CD4-positive, alpha-beta memory T cell (primary cell): ENCODE measurements around the gene VMAC. TPM values are rescaled to one million over a fixed set of nuclear protein-coding genes. Genes with fewer than 3 reads are reported as not detected.
"Not testable (repeated sequence)": the region's sequence is repeated elsewhere in the genome, so short reads cannot be mapped to it uniquely, and the experiment has no call there.

Experiments
- CTCF ChIA-PET: fragments of 350-600 bp; sonication (Branson Sonifier 250); formaldehyde crosslinking; loops from one replicate; lab custom pipeline; 2021; ENCODE audit warnings: inconsistent platforms; ENCODE audit not compliant: partially characterized antibody; lab: Charles Lee
- POLR2A ChIA-PET: fragments of 350-600 bp; sonication (Branson Sonifier 250); formaldehyde crosslinking; loops from one replicate; lab custom pipeline; 2021; ENCODE audit not compliant: partially characterized antibody; lab: Charles Lee
- DNase-seq, 5 donors: peaks; one replicate each; pipeline versions ENCODE4 v3.0.0 to v3.0.0-alpha.2; 2020 to 2022; ENCODE audit warnings: mixed read lengths in 1 of 5
- H3K27ac ChIP-seq: one replicate; pipeline ENCODE4 v1.7.0; 2013; ENCODE audit warnings: low read depth, low read length
- H3K27me3 ChIP-seq: 2 replicates; pipeline ENCODE4 v1.7.0; 2013; ENCODE audit warnings: mild to moderate bottlenecking, low read length, moderate library complexity; ENCODE audit not compliant: insufficient read depth
- H3K36me3 ChIP-seq: 2 replicates; pipeline ENCODE4 v1.7.0; 2013; ENCODE audit warnings: mild to moderate bottlenecking, low read length, moderate library complexity; ENCODE audit not compliant: insufficient read depth
- H3K4me1 ChIP-seq: 2 replicates; pipeline ENCODE4 v1.7.0; 2013; ENCODE audit warnings: mild to moderate bottlenecking, low read length, moderate library complexity; ENCODE audit not compliant: insufficient read depth
- H3K4me3 ChIP-seq, 2 donors: one replicate each; pipeline ENCODE4 v1.7.0; 2013; ENCODE audit warnings: low read length in 2 of 2, mild to moderate bottlenecking in 1 of 2
- H3K9me3 ChIP-seq, 2 donors: one replicate each; pipeline ENCODE4 v1.7.0; 2013; ENCODE audit warnings: low read length in 2 of 2, control low read depth in 1 of 2; ENCODE audit not compliant: control insufficient read depth in 1 of 2
- H3K27ac Mint-ChIP-seq, 7 donors: one replicate each; pipeline ENCODE4 v1.8.0; 2020 to 2021; ENCODE audit warnings: mixed read lengths in 7 of 7, mild to moderate bottlenecking in 6 of 7, inconsistent platforms in 3 of 7, moderate library complexity in 3 of 7
- H3K27me3 Mint-ChIP-seq, 2 donors: one replicate each; pipeline ENCODE4 v1.8.0; 2020 to 2021; ENCODE audit warnings: mixed read lengths in 2 of 2
- H3K36me3 Mint-ChIP-seq, 2 donors: one replicate each; pipeline ENCODE4 v1.8.0; 2020 to 2021; ENCODE audit warnings: mixed read lengths in 2 of 2, inconsistent platforms in 1 of 2, mild to moderate bottlenecking in 1 of 2
- H3K4me1 Mint-ChIP-seq, 4 donors: one replicate each; pipeline ENCODE4 v1.8.0; 2020 to 2021; ENCODE audit warnings: mixed read lengths in 4 of 4, mild to moderate bottlenecking in 1 of 4
- H3K4me3 Mint-ChIP-seq, 8 donors: one replicate each; pipeline ENCODE4 v1.8.0; 2020 to 2021; ENCODE audit warnings: mixed read lengths in 8 of 8, mild to moderate bottlenecking in 7 of 8, moderate library complexity in 6 of 8, inconsistent platforms in 3 of 8
- H3K9me3 Mint-ChIP-seq, 8 donors: one replicate each; pipeline ENCODE4 v1.8.0; 2020 to 2021; ENCODE audit warnings: mixed read lengths in 8 of 8, mild to moderate bottlenecking in 5 of 8, inconsistent platforms in 3 of 8, moderate library complexity in 1 of 8
- intact Hi-C: fragments of 100-400 bp; cut with micrococcal nuclease; formaldehyde crosslinking; loops from one replicate; pipeline ENCODE4 v1.15.1; 2023
- polyA plus RNA-seq, 2 donors: library from polyadenylated mRNA; unstranded; fragments of 300-500 nt; fragmentation: Illumina TruSeq; gene quantifications; one replicate each; pipeline ENCODE4 v1.2.3, GENCODE V29; 2021
- total RNA-seq, 2 experiments: library from RNA; stranded (reverse); gene quantifications; one replicate each; pipeline ENCODE4 v1.2.3, GENCODE V29; 2021

The VMAC gene
- total RNA-seq (10 to 100 TPM; 36.6 to 37.5 TPM), polyA plus RNA-seq (1 to 10 TPM; 5.6 to 6.3 TPM)

GRCh38 chr19:5904352-5905113 lies at the start of gene VMAC:
Gene VMAC, plus strand, starts transcription at chr19:5904872. Its CDS starts 19 bp downstream, at chr19:5904891.
- Histone ChIP-seq H3K4me1 (peaks cover 37% of the 10 kb centered on the region), H3K9me3 (no peaks in the 10 kb centered on the region), H3K27ac (peak within 1 kb of the TSS; percentile 95), H3K4me3 (peak within 1 kb of the TSS; percentile 97), H3K36me3 (no peaks in the 10 kb centered on the region), H3K27me3 (no peaks in the 10 kb centered on the region)
- Mint-ChIP-seq H3K4me3 (peak within 1 kb of the TSS; percentile 91 to 97 (median 95)), H3K4me1 (peaks cover 14 to 57% (median 35%) of the 10 kb centered on the region in 4 donors), H3K9me3 (peaks cover 0 to 2% (median 0%) of the 10 kb centered on the region in 8 donors), H3K27me3 (no peaks in the 10 kb centered on the region), H3K27ac (peak within 1 kb of the TSS; percentile 95 to 100 (median 100)), H3K36me3 (peaks cover 7 to 33% of the 10 kb centered on the region in 2 donors)
- ChIA-PET CTCF (interaction anchor here (1.0 to 3.3 kb wide), 8 partner anchors 43 to 218 kb away, joined by 3 to 16 read pairs (median 6); no protein-coding TSS in a partner anchor), POLR2A (interaction anchor here (0.6 to 3.9 kb wide), 30 partner anchors 10 to 936 kb away, joined by 3 to 72 read pairs (median 5); partner anchors contain the start of genes CAPS, CATSPERD, DUS3L and KDM4B)
- peak; percentile 100 for DNase-seq
- intact Hi-C loops, result loop anchor here (1.0 to 10.0 kb wide), 11 partner anchors 58 to 1630 kb away; partner anchors contain the start of genes ALKBH7, CATSPERD, LONP1 and MICOS13

DNA sequence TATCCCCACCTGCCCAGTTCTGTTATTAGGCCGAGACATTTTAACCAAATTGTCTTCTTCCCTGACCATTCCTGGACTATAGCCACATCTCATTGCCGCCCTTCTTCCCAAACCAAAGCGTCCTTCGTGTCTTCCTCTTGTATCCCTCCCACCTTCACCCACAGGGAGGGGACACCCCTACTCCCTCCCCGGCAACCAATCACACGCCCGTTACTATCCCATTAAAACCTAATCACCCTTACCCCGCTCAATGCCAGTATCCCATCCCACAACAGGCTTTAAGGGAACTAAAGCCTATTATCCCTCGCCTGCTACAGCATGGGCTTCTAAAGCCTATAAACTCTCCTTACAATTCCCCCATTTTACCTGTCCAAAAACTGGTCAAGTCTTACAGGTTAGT lies 49.5 kb upstream of the VMAC start:
- H3K9me3 Mint-ChIP-seq, H3K4me3 Mint-ChIP-seq, H3K4me1 ChIP-seq, POLR2A ChIA-PET, H3K36me3 Mint-ChIP-seq, H3K27me3 ChIP-seq, H3K4me3 ChIP-seq, H3K36me3 ChIP-seq, H3K9me3 ChIP-seq, H3K27ac Mint-ChIP-seq, DNase-seq, CTCF ChIA-PET, H3K27ac ChIP-seq, H3K4me1 Mint-ChIP-seq, intact Hi-C loops, H3K27me3 Mint-ChIP-seq: not testable (repeated sequence)

- Mint-ChIP-seq H3K9me3 (no peaks in the 10 kb centered on the region), H3K27me3 (peaks cover 0 to 2% of the 10 kb centered on the region in 2 donors), H3K4me3 (no peak overlapping the region), H3K27ac (no peak overlapping the region), H3K36me3 (no peaks in the 10 kb centered on the region), H3K4me1 (no peaks in the 10 kb centered on the region)
- H3K36me3 ChIP-seq, result no peaks in the 10 kb centered on the region
- intact Hi-C loops, result no loop called here
- no peaks in the 10 kb centered on the region for H3K4me1 ChIP-seq
- no peak overlapping the region for H3K4me3 ChIP-seq
- DNase-seq, result no peak
- H3K27ac ChIP-seq, result no peak overlapping the region
- no peaks in the 10 kb centered on the region for H3K9me3 ChIP-seq
- POLR2A ChIA-PET, result no interaction called here
- CTCF ChIA-PET, result no interaction called here
- no peaks in the 10 kb centered on the region for H3K27me3 ChIP-seq
Observed at GRCh38 chr19:5857203-5858081, 47.2 kb upstream of the VMAC start.

GRCh38 chr19:5863030-5863665 lies 41.5 kb upstream of the VMAC start:
- Histone ChIP-seq H3K36me3 (no peaks in the 10 kb centered on the region), H3K9me3 (no peaks in the 10 kb centered on the region), H3K27me3 (no peaks in the 10 kb centered on the region), H3K4me3 (no peak overlapping the region), H3K27ac (no peak overlapping the region), H3K4me1 (no peaks in the 10 kb centered on the region)
- ChIA-PET POLR2A (no interaction called here), CTCF (no interaction called here)
- Mint-ChIP-seq H3K27ac (no peak overlapping the region), H3K4me3 (no peak overlapping the region), H3K27me3 (peaks cover 2 to 5% of the 10 kb centered on the region in 2 donors), H3K9me3 (no peaks in the 10 kb centered on the region), H3K4me1 (no peaks in the 10 kb centered on the region), H3K36me3 (no peaks in the 10 kb centered on the region)
- intact Hi-C loops, result no loop called here
- no peak for DNase-seq

DNA sequence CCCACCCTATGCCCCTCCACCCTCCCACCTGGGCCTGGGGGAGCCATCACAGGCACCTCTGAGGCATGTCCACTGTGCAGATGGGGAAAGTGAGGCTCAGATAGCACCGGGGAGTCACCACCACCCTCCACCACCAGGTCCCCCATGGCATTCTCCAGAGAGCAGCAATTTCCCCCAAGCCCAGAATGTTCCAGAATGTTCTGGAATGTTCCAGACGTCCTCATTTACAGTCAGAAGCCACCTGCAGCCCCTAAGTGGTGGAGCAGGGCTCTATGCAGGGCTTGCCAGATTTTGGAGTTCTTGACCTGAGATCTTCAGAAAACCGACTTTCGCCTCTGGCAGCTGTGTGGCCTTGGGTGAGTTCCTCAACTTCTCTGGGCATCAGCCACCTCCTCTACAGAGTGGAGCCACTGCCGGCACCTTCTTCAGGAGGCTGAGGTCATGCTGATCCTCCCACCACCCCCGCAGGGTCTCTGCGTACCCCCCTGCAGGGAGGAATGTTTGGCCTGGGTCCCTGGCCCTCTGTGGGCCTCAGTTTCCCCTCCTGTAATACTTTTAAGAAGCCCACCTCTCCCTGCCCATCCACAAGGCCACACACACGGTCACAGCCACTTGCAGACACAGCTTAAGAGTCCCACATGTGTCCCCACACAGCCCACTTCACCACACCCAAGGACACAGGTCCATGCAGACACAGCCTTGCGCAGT lies 40.5 kb upstream of the VMAC start:
- ChIA-PET POLR2A (no interaction called here), CTCF (no interaction called here)
- no peak overlapping the region for H3K4me3 ChIP-seq
- no peak overlapping the region for H3K27ac Mint-ChIP-seq
- H3K9me3 ChIP-seq, result no peaks in the 10 kb centered on the region
- intact Hi-C loops, result no loop called here
- no peaks in the 10 kb centered on the region for H3K4me1 ChIP-seq
- H3K4me1 Mint-ChIP-seq, result no peaks in the 10 kb centered on the region
- no peaks in the 10 kb centered on the region for H3K27me3 ChIP-seq
- H3K36me3 ChIP-seq, result no peaks in the 10 kb centered on the region
- H3K9me3 Mint-ChIP-seq, result no peaks in the 10 kb centered on the region
- peaks cover 2 to 5% of the 10 kb centered on the region in 2 donors for H3K27me3 Mint-ChIP-seq
- H3K36me3 Mint-ChIP-seq, result no peaks in the 10 kb centered on the region
- DNase-seq, result no peak
- H3K27ac ChIP-seq, result no peak overlapping the region
- no peak overlapping the region for H3K4me3 Mint-ChIP-seq

DNA sequence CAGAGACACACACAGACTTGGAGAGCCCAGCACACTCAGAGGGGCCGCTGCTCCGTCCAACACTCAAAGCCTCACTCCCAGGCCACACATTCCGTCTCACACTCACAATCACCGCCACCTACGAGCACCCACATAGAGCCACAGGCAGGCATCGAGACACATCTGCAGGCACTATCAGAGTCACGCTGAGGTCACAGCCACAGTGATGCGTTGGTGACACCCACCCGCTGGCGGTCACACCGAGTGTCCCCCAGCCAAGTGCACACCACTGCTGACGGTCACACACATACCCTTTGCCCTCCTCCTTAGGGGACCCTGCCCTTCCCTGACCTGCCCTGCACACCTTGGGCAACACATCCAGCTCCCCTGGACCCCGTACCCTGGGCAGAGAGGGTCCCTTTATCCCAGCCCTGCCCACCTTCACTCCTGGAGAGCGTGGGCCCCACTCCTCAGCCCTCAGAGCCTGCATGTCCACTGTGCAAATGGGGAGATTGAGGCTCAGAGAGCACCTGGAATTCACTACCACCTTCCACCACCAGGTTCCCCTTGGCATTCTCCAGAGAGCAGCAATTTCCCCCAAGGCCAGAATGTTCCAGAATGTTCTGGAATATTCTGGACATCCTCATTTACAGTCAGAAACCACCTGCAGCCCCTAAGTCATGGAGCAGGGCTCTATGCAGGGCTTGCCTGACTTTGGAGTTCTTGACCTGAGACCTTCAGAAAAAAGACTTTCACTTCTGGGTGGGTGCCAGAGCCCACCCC lies 39.8 kb upstream of the VMAC start:
- H3K4me3 Mint-ChIP-seq, result no peak overlapping the region
- peaks cover 2 to 5% of the 10 kb centered on the region in 2 donors for H3K27me3 Mint-ChIP-seq
- Histone ChIP-seq H3K9me3 (no peaks in the 10 kb centered on the region), H3K27me3 (no peaks in the 10 kb centered on the region), H3K4me3 (no peak overlapping the region), H3K36me3 (no peaks in the 10 kb centered on the region), H3K4me1 (no peaks in the 10 kb centered on the region), H3K27ac (no peak overlapping the region)
- no peak for DNase-seq
- no peaks in the 10 kb centered on the region for H3K36me3 Mint-ChIP-seq
- peak overlapping the region in 1 of 7 donors; percentile 35 for H3K27ac Mint-ChIP-seq
- H3K4me1 Mint-ChIP-seq, result no peaks in the 10 kb centered on the region
- H3K9me3 Mint-ChIP-seq, result no peaks in the 10 kb centered on the region
- ChIA-PET POLR2A (no interaction called here), CTCF (no interaction called here)
- intact Hi-C loops, result no loop called here
